GM21423 (cell line): ENCODE results near the gene NDUFAF8.

ENCODE experiments used
- ATAC-seq: cut with Tn5 transposase; IDR thresholded peaks from one replicate; pipeline ENCODE4 v1.9.1; 2021; ENCODE audit warnings: mild to moderate bottlenecking, moderate library complexity; ENCODE audit not compliant: unreplicated experiment

NDUFAF8 gene

DNA sequence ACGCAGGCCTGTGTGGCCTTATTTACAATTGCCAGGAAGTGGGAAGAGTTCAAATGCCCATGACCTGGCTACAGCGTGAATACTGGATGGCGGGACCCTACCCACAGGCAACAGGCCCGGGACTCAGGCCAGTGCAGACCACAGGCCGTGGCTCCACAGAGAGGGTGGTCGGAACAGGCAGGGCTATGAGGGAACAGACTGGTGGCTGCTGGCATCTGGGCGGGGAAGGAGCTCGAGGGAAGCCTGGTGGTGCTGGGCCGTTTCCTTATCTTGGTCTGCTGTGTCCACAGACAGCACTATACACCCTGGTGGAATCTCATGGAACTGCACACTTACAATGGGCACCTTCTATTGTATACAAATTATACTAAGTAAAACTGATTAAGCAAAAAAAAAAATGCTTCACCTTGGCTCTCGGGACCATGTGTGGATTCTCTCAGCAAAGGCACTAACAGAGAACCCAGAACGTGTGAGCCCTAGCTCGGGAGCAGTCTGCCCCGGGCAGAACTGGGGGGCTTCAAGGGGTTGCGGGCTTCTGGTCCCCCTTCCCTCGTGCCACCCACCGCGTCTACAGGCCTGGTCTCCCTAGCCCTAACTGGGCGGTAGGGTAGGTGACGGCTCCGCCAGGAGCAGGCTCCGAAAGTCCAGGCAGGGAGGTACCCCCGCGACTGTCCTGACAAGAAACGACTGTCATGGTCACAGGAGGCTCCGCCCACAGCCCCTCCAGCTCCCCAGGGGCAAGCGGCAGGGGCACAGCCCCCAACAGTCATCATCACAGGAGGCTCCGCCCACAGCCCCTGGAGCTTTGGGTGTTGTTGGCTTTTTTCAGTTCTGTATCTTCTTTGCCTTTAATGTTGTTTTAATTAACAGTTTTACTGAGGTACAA, 38.2 kb upstream of the NDUFAF8 start:
- no peak for ATAC-seq

DNA sequence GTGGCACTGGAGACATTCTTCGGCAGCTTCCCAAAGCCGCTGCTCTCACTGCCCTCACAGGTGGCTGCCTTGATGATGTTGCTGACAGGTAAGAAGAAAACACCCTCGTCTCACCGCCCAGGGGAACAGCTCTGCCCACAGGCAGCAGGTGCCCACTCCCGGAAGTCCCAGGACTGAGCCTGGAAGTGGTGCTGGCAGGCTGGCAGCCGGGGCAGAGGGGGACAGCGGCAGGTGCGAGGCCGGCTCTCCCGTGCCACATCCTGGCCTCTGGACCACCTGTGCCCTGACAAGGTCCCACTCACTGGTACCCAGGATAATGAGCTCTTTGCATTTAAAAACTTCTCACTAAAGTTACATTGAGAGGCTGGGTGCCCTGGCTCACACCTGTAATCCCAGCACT, 36.8 kb upstream of the NDUFAF8 start:
- ATAC-seq = no peak

DNA sequence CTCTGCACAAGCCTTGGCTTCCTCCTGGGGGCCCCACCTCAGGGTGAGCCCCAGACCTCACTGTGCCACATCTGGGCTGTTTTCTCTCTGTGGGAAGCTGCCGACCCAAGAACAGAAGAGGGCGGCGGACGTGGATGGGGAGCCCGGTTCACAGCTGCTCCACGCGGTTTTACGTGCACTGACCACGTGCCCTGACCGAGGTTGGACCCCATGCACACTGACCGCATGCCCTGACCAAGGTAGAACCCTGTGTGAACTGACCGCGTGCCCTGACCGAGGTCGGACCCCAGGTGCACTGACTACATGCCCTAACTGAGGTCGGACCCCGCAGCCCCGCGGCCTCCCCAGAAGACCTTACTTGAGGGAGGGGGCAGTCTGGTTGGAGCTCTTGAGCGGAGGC, 36.0 kb upstream of the NDUFAF8 start:
- no peak for ATAC-seq

DNA sequence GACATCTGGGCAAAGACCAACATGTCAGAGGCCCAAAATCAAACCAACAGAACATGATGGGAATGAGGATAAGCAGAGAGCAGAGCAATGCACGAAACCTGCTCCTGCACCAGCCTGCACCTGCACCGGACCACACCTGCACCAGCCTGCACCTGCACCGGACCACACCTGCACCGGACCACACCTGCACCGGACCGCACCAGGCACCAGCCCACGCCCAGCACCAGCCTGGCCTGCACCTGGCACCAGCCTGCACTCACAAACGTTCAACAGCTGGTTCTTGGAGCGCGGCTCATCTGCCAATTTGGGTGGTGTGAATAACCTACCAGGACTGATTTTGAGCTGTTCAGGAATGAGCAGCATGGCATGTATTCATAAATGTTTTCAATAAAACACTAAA, 34.5 kb upstream of the NDUFAF8 start:
- ATAC-seq = no peak

DNA sequence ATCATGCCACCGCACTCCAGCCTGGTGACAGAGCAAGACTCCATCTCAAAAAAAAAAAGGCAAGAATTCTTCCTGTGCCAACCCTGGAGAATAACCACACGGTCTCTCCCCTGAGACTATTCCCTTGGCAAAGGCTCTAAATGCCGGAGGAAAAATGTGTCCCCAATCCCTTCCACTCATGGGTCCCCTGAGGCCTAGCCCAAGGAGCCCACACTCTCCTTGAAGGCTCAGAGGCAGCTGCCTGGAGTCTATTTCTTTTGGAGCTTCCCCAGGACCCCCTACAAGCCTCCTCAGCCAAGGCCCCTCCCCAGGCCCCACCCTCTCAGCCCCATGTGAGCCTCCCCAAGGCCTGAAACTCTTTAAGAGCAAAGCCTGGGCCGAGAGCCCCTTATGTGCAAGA, 33.0 kb upstream of the NDUFAF8 start:
- ATAC-seq = no peak

DNA sequence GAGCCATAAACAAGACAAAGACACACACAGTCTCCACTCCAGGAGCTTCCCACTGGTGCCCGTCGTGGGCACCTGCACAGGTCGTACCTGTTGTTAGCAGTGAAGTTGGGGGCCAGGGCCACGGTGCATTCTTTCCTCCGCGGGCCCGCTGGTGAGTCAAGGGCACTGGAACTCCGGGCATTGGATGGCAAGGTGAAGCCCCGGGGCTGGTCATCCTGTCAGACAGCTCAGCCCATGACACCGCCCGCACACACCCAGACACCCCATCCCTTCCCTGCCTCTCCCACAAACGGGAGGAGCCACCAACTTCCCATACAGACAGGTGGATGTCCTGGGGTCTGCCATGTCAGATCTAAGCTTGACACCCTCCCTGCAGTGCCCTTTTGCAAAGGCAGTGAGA, 32.5 kb upstream of the NDUFAF8 start:
- no peak for ATAC-seq

DNA sequence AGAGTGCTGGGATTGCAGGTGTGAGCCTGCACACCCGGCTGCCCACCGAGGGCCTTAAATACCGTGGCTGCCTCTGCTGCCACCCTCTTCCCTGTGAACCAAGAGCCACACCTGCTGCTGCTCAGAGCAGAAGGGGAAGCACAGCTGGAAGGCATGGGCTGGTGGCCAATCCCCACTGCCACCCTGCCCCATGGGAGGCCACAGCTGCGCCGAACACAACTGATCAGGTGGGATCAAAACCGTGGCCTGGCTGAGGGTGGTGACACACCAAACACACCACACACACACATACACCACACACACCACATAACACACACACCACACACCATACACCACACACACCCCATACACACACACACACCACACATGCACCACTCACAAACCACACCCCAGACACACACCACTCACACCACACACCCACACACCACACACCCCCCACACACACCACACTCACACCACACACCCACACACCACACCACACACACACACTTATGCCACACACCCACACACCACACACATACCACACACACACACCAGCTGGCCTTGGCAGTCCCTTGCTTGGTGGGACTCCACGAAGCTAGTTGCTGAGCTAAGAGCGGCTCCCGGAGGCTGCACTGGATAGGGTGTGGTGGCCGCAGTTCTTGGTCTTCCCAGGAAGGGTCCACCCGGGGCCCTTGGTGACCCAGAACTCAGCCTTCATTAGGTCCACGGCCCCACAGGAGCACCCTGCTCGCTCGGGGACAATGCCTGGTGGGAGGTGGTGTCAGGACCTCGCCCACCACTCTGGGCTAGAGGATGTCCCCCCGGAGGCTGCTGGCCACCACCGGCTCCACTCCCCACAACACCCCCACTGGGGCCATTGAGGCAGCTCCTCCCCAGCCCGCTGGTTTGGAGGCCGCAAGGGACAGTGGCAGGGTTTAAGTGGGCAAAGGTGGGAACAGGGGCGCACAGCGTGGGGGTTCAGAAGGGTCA, 31.2 kb upstream of the NDUFAF8 start:
- no peak for ATAC-seq

DNA sequence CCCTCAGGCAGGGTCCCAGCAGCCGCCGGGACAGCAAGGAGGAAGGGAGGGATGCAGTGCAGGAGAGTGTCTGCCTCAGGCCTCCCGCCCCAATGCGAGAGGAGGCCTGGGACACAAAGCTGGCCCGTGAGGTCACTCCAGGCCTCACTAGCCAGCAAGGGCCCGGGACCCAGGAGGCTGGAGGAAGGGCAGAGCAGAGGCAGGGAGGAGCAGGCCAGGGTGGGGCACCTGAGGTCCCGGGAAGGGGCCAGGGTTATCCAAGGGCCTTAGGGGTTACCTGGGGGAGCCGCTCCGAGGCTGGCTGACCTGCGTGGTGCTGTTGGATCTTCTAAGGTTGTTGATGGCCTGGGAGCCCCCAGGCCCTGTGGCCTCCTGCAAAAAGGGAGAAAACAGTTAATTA, 30.5 kb upstream of the NDUFAF8 start:
- no peak for ATAC-seq

DNA sequence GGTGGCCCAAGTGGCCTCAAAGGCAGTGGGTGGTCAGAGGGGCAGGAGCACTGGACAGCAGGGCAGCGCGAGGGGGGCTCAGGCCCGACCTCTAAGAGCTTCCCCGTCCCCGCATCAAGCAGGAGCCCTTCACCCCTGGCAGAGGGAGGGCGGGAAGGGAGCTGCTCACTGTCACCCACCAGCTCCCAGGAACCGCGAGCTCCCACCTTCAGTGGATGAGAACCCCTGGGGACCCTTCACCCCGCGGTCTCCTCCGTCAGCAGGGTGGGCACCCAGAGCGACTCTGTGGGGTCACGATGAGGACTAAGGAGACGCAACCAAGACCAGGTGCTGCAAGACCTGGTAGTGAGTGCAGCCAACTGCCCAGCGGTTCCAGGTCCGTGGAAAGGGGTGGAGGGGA, 30.0 kb upstream of the NDUFAF8 start:
- ATAC-seq = no peak

DNA sequence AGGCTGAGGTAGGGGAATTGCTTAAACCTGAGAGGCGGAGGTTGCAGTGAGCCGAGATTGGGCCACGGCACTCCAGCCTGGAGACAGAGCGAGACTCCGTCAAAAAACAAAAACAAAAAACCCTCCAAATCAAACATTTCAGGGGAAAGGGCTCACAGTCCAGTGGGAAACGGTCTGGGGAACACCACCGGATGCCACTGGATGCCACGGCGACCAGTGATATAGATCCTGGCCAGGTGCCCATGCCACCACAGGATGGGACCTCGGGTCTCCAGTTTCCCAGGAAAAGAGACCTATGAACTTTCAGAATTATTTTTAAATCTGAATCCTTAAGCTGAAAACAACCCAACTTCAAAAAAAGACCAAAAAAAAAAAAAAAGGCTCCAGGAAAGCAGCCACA, 28.7 kb upstream of the NDUFAF8 start:
- no peak for ATAC-seq

DNA sequence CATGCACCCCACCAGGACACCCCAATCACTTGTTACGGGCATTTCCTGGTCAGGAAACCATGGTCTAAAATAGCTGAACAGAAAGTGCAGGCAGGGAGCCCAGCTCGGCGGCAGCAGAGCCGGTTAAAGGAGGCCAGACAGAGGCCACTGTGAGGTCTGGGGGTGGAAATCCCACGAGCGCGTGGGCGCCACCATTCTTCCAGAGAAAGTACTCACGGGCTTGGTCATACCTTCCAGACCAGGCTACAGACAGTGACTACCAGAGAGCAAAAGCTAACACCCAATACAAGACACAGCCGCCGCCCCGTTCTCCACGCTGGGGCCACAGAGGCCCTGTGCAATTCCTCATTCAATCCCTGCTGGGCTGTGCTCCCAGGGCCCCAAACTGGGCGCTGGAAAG, 28.2 kb upstream of the NDUFAF8 start:
- ATAC-seq = no peak

DNA sequence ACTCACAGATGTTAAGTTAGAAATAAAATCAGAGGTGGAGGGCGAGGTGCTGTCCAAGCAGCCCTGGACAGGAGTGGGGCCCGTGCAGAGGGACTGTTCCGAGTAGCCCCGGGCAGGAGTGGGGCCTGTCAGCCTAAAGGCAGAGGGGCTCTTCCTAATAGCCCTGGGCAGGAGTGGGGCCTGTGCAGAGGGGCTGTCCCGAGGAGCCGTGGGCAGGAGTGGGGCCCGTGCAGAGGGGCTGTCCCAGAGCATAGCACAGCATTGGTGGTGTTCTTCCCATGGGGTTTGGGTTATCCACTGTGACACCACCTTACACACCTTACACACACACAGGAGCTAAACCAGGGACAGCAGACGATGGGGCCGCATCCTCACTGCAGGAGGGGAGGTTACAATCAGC, 26.8 kb upstream of the NDUFAF8 start:
- no peak for ATAC-seq

DNA sequence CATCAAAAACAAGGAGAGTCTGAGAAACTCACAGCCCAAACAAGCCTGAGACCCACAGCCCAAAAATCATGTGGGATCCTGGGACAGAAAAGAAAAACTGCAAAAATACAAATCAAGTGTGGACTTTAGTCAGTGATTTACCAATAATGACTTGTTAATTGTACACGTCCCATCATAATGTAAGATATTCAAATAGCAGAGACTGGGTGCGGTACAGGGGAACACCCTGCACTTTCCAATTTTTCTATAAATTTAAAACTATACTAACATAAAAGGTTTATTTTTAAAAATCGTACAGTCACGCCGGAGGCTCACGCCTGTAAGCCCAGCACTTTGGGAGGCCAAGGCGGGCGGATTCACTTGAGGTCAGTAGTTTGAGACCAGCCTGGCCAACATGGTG, 25.1 kb upstream of the NDUFAF8 start:
- no peak for ATAC-seq

DNA sequence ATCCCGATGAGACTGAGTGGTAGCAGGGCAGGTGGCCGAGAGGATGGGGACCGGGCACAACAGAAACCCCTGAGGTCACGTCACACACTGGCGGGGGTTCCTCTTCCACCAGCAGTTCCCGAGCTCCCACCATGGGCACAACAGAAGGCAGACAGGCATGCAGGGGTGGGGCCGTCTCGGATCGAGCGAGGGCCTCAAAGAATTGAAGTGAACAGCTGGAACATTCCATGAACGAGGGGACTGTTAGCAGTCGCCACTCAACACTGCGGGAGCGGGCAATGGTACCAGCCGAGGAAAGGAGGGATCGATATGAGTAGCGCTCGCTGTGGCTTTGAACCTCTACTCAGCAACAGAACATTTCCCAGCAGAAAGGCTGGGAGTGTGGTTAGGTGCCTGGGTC, 21.6 kb upstream of the NDUFAF8 start:
- no peak for ATAC-seq

DNA sequence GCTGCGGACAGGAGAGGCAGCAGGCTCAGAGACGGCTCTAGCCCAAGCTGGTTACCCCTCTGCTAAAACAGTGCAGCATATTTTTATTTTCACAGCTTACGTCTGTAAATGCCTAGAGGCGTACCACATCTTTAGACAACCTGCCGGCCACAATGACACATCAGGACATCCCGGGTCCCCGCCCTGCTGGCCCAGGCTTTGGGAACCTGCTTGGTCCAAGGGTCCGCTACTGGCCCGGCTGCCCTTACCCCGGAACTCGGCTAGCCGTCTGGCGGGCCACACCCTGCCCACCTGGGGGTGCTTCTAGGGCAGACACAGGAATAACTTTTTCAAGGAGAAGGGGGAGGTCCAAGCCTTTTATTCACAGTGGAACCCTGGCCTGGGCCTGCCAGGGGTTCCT, 20.7 kb upstream of the NDUFAF8 start:
- no peak for ATAC-seq

DNA sequence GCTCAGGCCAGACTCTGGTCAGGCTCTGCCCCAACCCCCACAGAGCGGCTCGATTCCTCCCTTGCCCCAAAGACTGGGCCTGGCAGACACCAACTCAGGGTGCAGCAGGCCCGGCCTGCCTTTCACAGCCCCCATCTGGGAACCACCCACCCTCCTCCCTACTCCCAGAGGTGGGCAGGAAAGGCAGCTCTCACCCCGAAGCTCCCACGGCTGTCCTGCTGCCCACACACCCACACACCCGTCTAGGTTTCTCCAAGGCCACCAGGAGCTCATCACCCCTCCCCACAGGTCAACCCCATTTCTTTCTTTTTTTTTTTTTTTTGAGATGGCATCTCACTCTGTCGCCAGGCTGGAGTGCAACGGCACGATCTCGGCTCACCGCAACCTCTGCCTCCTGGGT, 20.1 kb upstream of the NDUFAF8 start:
- ATAC-seq = no peak

DNA sequence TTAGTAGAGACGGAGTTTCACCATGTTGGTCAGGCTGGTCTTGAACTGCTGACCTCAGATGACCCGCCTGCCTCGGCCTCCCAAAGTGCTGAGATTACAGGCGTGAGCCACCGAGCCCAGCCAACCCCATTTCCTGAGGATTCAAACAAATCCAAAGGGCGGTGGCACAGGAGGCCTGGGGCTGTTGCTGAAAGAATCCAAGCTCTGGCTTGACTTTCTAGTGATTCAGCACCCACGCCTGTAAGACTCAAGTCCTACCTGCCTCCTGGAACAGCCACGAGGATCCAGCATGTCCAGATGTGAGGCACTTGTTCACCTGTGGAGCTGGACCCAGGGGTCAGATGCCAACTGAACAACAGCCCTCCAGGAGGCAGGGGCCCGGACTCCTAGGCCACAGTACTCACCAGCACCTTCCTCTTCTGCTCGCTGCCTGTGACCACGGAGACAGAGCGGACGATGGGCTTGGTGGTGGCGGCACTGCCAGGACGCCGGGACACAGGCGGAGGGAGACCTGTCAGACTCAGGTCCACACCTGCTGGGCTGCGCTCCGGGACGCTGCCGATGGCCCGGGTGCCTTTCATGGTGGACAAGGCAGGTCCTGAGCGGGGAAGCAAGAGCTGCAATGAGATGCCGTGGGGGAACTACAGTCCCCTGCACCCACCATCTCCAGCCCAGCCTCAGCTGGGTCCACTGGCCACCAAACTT, 19.5 kb upstream of the NDUFAF8 start:
- ATAC-seq = no peak

DNA sequence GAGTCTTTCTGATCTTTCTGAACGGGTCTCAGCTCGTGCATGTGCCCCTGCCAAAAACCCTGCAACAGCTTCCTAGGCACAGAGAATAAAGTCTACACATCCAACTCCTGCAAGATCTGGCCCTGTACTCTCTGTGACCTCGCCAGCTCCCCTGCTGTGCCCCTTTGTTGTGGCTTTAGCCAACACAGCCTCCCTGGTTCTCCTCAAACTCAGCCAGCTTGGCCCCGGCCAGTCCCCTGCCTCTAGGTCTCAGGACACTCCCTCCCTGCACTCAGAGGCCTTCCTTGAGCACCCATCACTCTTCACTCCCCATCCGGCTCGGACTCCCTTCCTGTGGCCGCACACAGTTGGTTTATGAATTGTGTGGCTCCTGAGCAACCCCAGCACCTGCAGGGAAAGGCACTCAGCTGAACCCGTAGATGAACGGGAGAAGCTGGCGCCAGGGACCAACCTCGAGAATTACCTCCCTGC, 17.7 kb upstream of the NDUFAF8 start:
- ATAC-seq = no peak

DNA sequence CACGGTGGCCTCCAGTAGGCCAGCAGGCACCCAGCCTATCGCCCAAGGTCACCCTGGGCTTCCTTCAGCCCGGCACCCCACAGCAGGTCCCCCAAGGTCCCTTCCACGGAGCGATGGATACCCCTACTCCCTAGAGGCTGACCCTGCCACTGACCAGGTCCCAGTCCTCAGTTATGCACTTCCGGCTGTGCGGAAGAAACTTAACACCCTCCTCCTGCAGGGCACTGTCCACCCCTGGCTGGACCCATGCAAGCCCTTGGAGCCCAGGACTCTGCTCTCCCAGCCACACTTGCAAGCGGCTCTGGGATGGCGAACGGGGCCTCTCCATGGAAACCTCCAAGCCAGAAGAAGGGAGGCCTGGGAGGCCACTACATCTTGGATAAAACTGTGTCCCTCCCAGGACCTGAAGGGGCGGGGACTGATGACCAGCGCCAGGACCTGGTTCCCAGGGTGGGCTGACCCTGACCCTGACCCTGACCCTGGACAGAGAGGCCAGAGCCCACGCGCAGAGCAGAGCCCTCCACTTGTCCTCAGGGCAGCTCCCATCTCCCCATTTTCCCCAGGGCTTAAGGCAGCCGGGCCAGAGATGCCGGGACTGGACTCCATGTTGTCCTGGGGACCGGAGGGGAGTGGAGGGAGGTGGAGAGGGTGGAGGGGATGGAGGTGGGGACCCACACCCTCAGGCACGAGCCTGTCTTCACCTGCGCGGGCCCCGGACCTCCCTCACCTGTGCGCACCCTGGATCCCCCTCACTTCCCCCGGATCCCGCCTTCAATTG, 17.1 kb upstream of the NDUFAF8 start:
- ATAC-seq = no peak

DNA sequence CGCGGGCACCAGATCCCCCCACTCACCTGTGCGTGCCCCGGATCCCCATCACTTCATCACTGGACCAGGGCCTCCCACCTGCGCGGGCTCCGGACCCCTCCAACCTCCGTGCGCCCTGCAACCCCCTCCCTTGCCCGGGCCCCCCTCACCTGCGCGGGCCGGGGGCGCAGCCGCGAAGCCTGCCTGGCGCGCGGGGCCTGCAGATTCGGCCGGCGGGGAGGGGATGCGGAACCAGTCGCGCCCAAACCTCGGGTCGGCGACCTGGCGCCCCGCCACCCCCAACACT, 16.6 kb upstream of the NDUFAF8 start:
- no peak for ATAC-seq
